Fibroblast of skin of left quadriceps (primary cell): ENCODE measurements around the gene SNX27.
A peak's percentile ranks its signal among the peaks of the same experiment; 100 is the strongest.

ENCODE experiments used
- DNase-seq, 2 experiments: peaks; one replicate each; pipeline ENCODE4 v3.0.0-alpha.2; 2013; ENCODE audit warnings: low read depth in 2 of 2

Gene SNX27

GRCh38 chr1:151705146-151705545, 93.3 kb downstream of the SNX27 start:
- DNase-seq = no peak

GRCh38 chr1:151705753-151706463, 94.1 kb downstream of the SNX27 start:
- DNase-seq = no peak

GRCh38 chr1:151706464-151707415, 94.9 kb downstream of the SNX27 start:
- DNase-seq = no peak

DNA sequence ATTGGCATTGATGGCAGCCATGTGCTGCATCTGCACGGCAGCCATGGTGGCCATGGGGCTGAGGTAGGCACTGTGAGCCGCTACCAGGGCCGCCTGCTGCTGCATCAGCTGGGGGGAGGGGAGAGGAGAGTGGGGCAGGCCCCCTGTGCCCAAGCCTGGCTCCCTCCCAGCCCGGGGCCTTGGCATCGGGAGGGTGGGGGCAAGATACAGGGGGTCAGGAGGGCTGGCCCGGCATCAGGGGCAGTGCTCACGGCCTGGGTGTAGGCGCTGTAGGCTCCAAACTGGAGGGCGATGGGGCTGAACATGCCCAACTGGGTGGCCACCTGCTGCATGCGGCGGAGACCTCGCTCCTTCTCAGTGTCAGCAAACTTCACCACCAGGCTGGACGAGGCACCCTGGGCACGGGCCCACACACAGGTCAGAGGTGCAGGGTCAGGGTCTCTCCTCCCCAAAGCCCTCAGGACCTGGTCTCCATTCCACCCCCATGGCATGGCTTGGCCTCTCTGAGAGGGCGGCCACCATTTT, 95.8 kb downstream of the SNX27 start:
- no peak for DNase-seq

DNA sequence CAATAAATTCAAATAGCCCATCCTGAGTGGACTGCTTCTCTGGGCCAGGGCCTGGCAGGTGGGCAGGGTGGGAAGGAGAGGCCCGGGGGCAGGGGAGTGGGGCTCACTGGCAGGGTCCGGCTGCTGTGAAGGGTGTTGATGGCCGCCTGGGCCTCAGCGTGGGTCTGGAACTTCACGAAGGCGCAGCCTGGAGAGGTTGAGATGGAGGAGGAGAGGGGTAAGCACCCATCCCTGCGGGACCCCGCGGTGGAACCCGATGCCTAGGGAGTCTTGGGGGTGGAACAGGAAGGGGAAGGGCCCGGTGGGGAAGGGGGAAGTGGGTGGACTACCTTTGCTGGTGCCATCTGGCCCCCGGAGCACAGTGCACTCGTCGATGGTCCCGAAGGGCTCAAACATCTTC, 97.0 kb downstream of the SNX27 start:
- DNase-seq = no peak

DNA sequence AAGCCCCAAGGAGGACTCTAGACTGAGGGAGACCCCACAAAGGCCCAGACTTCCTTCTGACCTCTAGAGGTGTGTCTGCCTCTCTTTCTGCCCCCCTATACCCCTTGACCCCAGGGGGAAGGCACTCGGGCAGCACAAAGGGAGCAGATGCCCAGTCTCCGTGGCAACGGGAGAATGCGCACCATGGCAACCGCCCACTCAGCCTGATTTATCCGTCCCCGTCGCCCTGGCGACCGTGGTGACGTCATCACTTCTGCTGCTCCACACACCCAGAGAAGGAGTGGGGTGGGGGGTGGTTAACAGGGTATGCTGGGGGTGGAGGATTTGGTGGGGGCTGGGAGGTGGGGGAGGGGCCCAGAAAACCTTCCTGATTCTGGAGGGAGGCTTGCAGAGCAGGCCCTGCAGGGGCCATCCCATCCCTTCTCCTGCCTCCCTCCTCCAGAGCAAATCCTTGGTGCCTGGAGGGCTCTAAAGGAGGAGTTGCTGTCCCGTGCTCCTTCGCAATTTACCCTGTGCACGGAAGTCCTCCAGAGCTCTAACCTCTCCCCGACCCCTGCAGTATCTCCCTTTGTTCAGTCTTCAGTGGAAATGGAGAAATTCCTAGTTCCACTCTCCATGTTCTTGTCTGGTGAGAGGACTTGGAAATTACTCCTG, 98.5 kb downstream of the SNX27 start:
- peak in 1 of 2 experiments; percentile 6 for DNase-seq

GRCh38 chr1:151711044-151711800, 99.4 kb downstream of the SNX27 start:
- no peak for DNase-seq

DNA sequence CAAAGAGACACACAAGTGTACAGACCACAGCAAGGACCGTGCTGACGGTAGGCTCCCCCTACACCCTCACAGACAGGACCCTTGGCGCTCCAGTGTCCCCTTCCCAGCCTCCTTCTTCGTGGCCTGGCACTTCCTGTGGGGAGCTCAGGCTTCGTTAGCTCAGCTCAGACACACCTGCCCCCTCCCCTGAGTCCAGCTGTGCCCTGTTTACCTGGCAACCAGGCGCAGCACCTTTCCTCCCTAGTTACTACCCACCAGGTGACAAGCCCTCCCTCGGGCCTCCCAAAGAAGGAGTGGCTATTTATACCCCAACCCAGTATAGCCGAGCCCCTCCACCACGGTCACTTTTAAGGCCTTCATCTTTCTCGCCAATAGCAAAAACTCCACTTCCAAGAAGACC, 100.1 kb downstream of the SNX27 start:
- DNase-seq = no peak

DNA sequence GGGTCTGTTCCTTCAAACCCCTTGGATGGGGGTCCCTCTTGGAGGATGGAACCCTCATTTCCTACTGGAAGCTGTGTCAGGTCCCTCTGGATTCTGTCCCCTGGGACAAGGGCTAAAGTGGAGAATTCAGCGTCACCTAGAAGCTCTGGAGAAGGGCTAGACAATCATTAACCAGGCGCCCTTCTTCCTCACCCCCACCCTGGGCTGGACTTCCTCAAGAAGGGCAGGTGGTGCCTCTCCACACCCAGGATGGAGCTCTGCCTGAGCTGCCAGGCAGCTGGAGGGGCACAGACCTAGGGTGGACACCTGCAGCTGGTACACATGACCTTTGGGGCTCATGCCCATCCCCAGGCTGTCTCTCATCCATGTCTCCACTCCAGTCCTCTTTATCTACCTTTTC, 101.2 kb downstream of the SNX27 start:
- no peak for DNase-seq

DNA sequence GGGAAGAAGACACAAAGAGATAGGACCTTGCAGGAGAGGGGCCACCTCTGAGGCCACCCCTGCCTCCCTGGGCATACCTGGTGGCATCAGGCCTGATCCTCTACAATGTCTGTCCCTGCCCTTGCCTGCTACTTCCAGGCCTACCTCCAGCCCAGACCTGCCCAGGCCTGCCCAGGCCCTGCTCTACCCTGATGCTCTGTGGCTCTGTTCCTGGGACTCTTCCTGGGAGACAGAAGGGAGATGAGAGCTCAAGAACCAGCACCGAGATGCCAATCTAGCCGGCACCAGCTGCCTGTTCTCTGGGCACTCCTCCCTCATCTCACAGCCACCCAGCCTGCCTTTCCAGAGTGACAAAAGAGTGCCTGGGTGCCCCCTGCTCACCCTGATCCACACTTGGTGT, 102.0 kb downstream of the SNX27 start:
- no peak for DNase-seq

- DNase-seq = no peak
These were observed 103.2 kb downstream of the SNX27 start for GRCh38 chr1:151714820-151715725.

- no peak for DNase-seq
These were observed 104.0 kb downstream of the SNX27 start for GRCh38 chr1:151715726-151716404.

- DNase-seq = no peak
These were observed 104.5 kb downstream of the SNX27 start for GRCh38 chr1:151716405-151716762.

GRCh38 chr1:151716771-151717631, 105.2 kb downstream of the SNX27 start, which contains the start of gene CELF3:
Gene CELF3, minus strand, starts transcription at chr1:151716803. Its CDS starts 783 bp downstream, at chr1:151716020.
- DNase-seq = no peak

GRCh38 chr1:151718011-151718431, 106.2 kb downstream of the SNX27 start:
- no peak for DNase-seq

GRCh38 chr1:151718666-151719065, 106.8 kb downstream of the SNX27 start:
- no peak for DNase-seq

GRCh38 chr1:151720125-151720524, 108.3 kb downstream of the SNX27 start:
- DNase-seq = no peak

GRCh38 chr1:151720554-151720953, 108.7 kb downstream of the SNX27 start:
- DNase-seq = no peak
